Raji (cell line): Measurements from ENCODE around the gene UBIAD1.

ENCODE experiments used
- POLR2A ChIP-seq: IDR thresholded peaks from 2 replicates; pipeline ENCODE4 v1.6.1; 2011; ENCODE audit warnings: low read depth, low read length, control low read depth; ENCODE audit not compliant: insufficient read depth

The UBIAD1 gene, protein sequence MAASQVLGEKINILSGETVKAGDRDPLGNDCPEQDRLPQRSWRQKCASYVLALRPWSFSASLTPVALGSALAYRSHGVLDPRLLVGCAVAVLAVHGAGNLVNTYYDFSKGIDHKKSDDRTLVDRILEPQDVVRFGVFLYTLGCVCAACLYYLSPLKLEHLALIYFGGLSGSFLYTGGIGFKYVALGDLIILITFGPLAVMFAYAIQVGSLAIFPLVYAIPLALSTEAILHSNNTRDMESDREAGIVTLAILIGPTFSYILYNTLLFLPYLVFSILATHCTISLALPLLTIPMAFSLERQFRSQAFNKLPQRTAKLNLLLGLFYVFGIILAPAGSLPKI

DNA sequence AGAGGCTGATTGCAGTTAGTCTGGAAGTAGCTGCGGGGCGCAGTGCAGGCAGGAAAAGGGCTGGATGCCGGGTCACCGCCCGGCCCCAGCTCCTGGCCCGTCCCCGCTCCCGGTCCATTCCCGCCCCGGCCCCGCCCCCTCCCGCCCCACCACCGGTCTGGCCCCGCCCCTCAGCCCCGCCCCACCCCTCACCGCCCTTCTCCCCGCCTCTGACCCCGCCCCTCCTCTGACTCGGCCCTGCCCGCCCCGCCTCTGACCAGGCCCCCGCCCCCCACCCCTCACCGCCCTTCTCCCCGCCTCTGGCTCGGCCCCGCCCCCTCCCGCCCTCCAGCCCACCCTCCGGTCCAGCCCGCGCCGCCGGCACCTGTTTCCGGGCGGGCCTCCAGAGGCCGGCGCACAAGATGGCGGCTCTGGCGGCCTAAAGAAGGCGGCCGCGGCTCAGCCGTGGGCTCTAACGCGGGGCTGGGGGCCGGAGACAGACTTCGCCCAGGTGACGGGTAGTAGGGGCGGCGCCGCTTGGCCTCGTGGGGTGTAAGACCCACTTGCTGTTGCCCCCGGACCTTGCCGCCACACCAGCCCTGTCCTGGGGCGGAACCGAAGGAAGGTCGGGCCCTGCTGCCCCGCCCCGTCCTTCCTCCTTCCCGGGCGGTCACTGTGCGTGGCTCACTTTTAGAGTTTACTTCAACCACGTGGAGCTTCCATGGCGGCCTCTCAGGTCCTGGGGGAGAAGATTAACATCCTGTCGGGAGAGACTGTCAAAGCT, at the start of gene UBIAD1:
Gene UBIAD1 (plus strand): TSS at position 367 of the 763 bp plus-strand sequence. CDS start 334 bp downstream, at position 701.
- TF ChIP-seq POLR2A, result peak; percentile 83

DNA sequence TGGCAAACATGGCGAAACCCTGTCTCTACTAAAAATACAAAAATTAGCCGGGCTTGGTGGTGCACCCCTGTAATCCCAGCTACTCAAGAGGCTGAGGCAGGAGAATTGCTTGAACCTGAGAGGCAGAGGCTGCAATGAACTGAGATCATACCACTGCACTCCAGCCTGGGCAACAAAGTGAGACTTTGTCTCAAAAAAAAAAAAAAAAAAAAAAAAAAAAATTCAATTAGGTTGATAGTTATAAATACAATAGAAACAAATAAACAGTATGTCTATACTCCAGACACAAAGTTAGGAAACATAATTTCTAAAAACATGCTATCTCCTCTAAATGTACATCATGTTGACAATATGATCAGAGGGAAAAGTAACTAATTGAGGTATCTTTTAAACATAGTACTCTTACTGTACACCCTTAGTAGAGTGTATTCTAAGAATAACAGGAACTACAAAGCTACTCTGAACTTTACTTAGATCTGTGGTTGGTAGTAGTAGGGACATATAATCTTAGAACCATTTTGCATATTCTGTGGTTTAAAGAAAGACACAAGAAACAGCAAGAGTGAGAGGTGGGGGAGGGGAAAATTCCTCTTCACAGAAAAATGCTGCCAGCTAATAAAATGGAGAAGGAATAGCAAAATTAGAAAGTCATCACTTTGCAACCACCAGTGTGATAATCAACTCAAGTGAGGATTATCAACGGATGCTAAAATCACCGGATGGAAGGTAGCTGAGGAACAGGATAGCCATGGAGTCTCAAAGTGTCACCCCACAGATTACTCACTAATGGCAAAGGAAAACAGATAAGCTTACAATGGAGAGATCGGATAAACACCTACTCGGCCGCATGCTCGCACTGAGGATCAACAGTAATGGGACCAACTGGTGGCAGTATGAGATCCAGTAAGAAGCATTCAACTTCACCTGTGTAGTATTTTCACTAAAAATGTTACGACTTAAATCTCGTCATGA, 45.6 kb upstream of the UBIAD1 start:
- TF ChIP-seq POLR2A, result no peak

DNA sequence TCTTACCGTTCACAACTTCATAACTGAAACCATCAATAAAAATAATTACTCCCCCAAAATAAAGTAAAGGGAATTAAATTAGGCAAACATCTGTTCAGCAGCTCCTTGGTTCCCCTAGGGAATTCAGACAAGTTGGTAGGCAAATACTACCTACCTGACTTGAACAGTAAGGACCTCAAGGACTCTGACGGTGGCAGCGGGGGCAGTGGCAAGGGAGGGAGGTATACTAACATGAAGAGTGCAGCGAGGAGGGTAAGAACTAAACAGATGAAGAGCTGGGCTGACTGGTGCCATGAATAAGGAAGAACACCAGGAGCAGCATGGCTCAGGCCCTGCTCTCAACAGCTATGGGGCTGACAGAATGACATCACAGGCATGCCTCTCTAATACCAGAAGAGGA, 43.8 kb upstream of the UBIAD1 start:
- TF ChIP-seq POLR2A, result no peak

DNA sequence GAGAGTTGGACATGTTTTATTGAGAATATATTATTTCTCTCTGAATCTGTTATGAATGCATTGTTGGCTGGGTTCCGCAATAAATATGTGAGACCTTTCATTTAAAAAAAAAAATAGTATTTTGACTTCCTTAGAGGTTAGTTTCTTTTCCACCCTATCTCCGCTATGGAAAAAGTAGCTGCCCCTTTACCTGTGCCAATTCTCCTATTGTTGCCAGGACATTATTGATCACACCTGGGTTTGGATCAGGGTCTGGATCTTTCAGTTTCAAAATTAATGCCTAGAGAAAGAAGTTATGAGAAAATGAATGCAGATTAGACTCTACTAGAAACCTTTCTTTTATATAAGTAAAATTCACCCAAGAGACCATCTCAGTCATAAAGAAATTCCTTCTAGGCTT, 39.8 kb upstream of the UBIAD1 start:
- no peak for TF ChIP-seq POLR2A

DNA sequence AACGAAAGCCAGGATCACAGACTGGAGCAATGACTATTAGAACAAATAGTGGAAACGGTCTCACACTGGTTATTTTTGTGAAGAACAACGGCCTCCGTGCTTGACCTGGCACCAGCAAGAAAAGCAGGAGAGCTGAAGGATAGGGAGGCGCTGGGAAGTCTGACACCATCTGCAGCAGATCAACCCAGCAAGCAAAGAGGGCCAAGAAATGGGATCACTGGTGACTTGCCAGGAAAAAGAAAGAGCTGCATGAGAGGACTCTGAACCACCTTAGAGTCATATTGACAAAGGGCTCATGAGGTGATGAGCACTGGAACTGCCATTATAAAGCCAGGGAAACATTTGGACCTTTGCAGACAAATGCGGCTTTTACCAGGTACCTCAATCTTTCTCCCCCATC, 35.6 kb upstream of the UBIAD1 start:
- TF ChIP-seq POLR2A, result no peak

DNA sequence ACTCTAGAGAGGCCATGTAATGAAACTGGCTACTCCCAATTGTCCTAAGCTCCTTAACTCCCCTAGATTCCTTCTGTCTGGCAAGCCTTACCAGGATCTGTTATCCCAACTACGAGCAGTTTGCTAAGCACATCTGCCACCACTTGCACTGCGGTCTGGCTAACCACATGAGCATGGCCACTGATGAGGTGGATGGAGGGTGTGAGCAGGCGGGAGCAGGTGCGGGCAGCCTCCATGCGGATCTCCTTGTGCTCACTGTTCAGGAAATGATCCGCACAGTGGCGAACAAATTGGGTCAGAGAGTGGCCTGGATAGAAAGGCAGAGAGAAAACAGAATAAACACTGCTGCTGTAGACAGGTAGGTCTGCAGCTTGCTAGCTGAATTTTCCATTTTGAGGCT, 34.7 kb upstream of the UBIAD1 start:
- no peak for TF ChIP-seq POLR2A

DNA sequence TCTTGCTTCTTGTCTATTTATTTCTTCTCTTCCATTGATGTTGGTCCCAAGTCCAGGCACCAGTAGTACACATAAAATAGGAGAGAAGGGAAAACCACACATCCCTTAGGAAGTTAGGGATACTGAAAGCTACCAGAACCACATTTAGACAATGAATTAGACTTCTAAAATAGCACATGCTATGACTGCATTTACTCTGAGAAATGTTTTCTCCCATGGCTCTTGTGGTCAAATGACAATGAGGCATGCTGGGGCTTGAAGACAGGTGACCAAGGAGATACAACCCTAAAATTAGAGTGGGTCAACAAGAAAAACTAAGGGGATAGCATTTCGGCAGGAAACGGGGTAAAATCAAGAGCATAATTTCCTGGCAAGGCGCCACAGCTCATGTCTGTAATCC, 27.8 kb upstream of the UBIAD1 start:
- TF ChIP-seq POLR2A, result no peak

DNA sequence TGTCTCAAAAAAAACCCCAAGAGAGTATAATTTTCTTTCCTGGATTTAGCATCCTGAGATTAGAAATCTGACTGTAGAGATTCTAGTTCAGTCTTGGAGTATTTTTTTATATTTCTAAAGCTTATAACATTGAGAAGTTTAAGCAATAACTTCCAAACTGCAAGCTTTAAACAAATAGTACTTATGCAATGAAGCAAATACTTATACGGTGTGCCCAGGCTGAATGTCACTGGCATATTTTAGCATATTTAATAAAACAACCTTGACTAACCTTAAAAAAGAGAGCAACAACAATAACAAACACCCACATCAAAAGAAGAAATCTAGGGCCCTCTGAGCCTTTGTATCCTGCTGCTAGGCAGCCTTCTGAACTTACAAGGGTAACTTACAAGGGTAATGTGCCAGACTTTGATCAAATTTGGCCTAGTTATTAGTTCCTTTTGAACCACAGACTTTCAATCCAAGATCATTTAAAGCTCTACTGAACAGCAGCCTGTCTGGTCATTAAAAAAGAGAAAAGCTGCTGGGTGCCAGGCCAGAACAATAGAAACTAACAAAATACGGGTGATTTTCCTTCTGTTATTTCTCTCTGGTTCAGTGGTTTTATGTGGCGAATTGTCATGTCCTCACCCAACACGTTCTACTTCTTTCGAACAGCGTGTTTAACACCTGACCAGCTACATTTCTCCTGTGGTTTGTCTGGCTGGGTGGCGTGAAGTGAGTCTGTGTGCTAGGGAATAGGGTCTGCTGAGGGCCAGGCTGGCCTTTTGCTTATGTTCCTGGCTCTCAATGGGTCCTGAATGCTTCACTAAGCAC, 26.9 kb upstream of the UBIAD1 start:
- no peak for TF ChIP-seq POLR2A

DNA sequence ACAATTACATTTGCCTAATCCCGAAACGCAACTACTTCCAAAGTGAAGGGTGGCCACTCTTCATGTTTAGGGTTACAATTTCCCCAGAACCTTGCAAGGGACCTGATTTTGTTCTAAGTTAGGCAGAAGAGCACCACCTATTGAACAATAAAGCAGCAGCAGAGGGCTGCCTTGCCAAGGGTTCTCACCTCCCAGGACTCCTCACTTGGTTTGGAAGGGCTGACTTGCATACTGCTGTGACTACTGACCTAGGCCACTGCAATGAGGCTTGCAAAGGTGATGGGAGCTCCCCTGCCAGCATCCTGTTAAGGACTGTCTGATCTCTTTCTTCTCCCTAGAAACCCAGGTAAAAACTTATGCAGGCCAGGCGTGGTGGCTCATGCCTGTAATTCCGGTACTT, 24.8 kb upstream of the UBIAD1 start:
- no peak for TF ChIP-seq POLR2A

DNA sequence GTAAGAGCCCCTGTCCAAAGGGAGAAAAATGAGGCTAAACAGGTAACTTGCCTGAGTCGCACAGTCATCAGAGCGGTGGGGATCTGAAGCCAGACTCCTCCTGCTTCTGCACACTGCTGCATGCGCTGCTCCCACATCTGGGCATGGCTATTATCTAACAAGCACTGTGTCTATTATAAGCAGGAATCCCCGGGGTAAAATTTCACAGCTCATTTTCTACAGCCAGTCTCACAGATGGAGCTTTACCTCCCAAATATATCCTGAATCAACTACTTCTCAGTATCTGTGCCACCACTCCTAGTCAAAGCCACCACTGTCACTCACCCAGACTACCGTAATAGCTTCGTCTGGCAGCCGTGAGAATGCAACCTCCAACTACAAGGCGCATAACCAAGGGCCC, 20.5 kb upstream of the UBIAD1 start:
- no peak for TF ChIP-seq POLR2A

DNA sequence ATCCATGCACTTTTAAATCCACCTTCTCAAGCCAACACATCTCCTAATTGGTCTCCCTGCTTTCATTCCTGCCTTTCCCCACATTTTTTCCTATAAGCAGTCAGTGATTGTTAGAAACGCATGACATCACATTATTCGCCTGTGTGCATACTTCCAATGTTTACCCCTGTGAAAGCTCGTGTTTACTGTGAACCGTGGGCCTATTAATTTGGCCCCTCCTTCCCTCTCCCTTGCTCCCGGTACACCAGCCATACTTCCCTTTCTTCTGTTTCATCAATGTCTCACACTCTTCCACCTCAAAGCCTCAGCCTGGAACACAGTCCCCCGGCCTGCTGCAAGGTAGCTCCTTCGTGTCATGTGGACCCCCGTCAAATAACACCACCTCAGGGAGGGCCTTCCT, 19.8 kb upstream of the UBIAD1 start:
- no peak for TF ChIP-seq POLR2A

DNA sequence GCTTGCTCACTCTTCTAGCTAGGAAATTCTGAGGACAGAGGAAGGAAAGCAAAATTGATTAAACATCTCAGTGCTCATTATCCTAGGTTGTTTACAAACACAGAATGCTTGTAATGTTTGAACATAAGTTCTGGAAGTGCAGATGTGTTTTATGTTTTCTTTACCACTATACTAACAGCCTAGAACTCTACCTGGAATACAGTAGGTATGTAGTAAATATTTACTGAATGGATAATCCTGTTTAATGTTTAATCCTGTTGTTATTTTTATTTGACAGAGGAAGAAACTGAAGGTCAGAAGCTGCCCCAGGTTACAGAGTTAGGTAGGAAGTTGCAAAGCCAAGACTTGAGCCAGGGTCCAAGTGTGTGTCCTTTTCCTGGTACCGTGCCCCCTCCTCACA, 16.7 kb upstream of the UBIAD1 start:
- TF ChIP-seq POLR2A, result no peak

DNA sequence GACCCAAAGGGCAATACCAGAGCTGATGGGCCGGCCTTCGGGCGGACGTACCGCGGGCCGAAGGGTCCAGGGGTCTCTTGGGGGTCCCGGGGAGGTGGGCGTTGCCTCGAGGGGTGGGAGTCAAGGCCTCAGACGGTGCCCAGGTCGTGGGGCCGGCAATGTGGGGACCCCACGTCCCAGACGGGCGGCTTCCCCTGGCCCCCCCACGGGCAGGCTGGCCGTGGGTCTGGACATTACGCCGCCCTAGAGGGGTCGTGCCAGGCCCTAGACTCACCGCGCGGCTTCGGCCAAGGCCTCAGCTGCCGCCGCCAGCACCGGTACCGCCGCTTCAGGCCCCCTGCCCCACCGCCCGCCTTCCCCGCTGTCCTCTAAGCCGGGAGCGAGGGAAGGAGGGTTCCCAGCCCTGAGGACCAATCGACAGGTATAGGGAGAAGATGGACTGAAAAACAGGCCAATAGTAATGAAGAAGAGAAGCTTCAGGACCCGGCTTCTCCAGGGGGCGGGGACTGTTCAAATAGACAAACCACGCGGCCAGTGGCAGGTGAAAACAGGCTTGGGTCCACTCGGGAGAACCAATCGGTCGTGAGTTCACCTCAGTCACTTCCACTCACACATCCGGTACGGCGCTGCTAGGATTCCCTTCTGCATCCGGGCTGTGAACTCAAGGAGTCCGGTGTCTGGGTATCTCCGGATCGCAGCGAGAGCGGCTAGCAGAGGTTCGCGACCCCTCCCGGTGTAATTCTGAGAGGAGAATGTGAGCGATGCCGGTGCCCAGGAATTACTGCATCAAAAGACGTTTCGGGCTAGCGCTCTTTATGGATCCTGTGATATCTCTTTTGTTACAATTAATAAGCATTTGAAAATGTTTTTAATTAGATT, 10.6 kb upstream of the UBIAD1 start, which contains the start of gene MTOR:
Gene MTOR (minus strand): TSS at position 381 of the 879 bp plus-strand sequence. CDS start 3,142 bp downstream, outside the sequence.
- peak; percentile 87 for TF ChIP-seq POLR2A
